ENCODE measurements around the gene HPS3. TPM values are rescaled to one million over a fixed set of nuclear protein-coding genes. Genes with fewer than 3 reads are reported as not detected.
"Not testable (repeated sequence)": the region's sequence is repeated elsewhere in the genome, so short reads cannot be mapped to it uniquely, and the experiment has no call there.

HPS3 gene
- total RNA-seq, 2 experiments from 2014 or later = 33.0 to 33.7 TPM

GRCh38 chr3:149097987-149098386 is 31.5 kb upstream of the HPS3 start:
- DNase-seq; H3K27ac Mint-ChIP-seq; H3K4me3 Mint-ChIP-seq; CTCF ChIA-PET; H3K4me1 Mint-ChIP-seq; POLR2A ChIA-PET; H3K9me3 Mint-ChIP-seq; H3K36me3 Mint-ChIP-seq (ENCODE audit: low read depth): not testable (repeated sequence)
- H3K27me3 Mint-ChIP-seq = peaks cover 12% of the 10 kb centered on the region

DNA sequence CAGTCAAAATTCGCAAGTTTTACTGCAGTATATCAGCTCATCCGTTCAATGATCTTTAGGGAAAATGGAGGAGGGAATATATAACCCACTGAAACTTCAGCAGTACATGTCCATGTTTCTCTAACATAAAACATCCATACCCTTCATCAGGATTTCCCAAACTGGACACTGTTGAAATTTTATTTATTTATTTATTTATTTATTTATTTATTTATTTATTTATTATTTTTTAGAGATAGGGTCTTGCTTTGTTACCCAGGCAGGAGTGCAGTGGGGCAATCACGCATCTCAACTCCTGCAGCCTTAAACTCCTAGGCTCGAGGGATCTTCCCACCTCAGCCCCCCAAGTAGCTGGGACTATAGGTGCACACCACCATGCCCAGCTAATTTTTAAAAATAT is 28.3 kb upstream of the HPS3 start:
- H3K27ac Mint-ChIP-seq = no peak overlapping the region
- ChIA-PET POLR2A (no interaction called here), CTCF (no interaction called here)
- H3K27me3 Mint-ChIP-seq = peaks cover 21% of the 10 kb centered on the region
- no peaks in the 10 kb centered on the region for H3K4me1 Mint-ChIP-seq
- no peak overlapping the region for H3K4me3 Mint-ChIP-seq
- peaks cover 5% of the 10 kb centered on the region for H3K9me3 Mint-ChIP-seq
- no peaks in the 10 kb centered on the region for H3K36me3 Mint-ChIP-seq (ENCODE audit: low read depth)
- no peak for DNase-seq

DNA sequence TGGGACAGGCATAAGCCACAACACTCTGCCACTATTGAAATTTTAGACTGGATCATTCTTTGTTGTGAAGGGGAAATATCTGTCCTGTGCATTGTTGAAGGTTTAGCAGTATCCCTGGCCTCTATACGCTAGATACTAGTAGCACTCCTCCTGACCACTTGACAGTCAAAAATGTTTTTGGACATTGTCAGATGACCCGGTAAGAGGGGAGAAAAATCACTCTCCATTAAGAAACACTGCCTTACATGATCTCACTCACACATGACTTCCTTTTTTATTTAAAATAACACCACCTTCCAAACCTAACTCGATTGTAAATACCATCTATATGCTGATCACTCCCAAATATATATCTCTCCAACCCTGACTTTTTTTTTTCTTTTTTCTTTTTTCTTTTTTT is 27.8 kb upstream of the HPS3 start:
- H3K4me1 Mint-ChIP-seq = no peaks in the 10 kb centered on the region
- H3K4me3 Mint-ChIP-seq = no peak overlapping the region
- peaks cover 6% of the 10 kb centered on the region for H3K9me3 Mint-ChIP-seq
- POLR2A ChIA-PET = no interaction called here
- peaks cover 24% of the 10 kb centered on the region for H3K27me3 Mint-ChIP-seq
- no peak overlapping the region for H3K27ac Mint-ChIP-seq
- CTCF ChIA-PET = no interaction called here
- DNase-seq = no peak
- no peaks in the 10 kb centered on the region for H3K36me3 Mint-ChIP-seq (ENCODE audit: low read depth)

GRCh38 chr3:149104484-149104883 is 25.0 kb upstream of the HPS3 start:
- no peak overlapping the region for H3K27ac Mint-ChIP-seq
- H3K36me3 Mint-ChIP-seq (ENCODE audit: low read depth) = no peaks in the 10 kb centered on the region
- POLR2A ChIA-PET = no interaction called here
- peaks cover 6% of the 10 kb centered on the region for H3K9me3 Mint-ChIP-seq
- no peak overlapping the region for H3K4me3 Mint-ChIP-seq
- DNase-seq = no peak
- no peaks in the 10 kb centered on the region for H3K4me1 Mint-ChIP-seq
- CTCF ChIA-PET = no interaction called here
- H3K27me3 Mint-ChIP-seq = peaks cover 27% of the 10 kb centered on the region

DNA sequence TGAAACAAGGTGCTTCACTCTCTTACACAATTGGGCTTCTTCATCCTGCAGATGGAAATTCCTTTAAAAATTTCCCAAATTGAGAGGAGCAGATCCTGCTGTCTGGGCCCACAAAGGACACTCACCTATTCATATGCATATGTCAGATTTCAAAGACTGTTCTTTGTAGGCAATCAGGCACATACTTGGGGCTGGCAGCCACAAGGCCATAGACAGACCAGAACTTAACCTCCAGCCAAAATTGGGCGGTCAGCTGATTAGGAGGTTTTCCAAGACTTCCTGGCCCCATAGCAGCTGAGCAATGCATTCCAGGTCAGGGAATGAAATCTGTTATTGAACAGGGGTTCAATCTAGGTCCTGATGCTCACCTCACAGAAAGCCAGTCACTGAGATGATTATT is 15.0 kb upstream of the HPS3 start:
- no peak for DNase-seq
- no peaks in the 10 kb centered on the region for H3K27me3 Mint-ChIP-seq
- no peaks in the 10 kb centered on the region for H3K4me1 Mint-ChIP-seq
- H3K27ac Mint-ChIP-seq = no peak overlapping the region
- no peaks in the 10 kb centered on the region for H3K36me3 Mint-ChIP-seq (ENCODE audit: low read depth)
- no peak overlapping the region for H3K4me3 Mint-ChIP-seq
- H3K9me3 Mint-ChIP-seq = no peaks in the 10 kb centered on the region
- ChIA-PET POLR2A (no interaction called here), CTCF (no interaction called here)

DNA sequence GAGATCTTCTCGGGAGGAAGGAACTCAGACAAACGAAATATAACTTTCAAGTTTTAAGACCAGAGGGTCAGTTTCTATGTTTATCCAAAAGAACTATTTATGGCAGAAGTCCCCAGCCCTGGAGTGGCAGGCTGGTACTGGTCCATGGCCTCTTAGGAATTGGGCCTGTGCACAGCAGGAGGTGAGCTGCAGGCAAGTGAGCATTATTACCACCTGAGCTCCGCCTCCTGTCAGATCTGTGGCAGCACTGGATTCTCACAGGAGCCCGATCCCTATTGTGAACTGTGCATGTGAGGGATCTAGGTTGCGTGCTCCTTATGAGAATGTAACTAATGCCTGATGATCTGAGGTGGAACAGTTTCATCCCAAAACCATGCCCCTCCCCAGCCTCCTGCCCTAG is 14.3 kb upstream of the HPS3 start:
- H3K27me3 Mint-ChIP-seq = no peaks in the 10 kb centered on the region
- CTCF ChIA-PET = no interaction called here
- no peak for DNase-seq
- no peak overlapping the region for H3K27ac Mint-ChIP-seq
- POLR2A ChIA-PET = no interaction called here
- H3K36me3 Mint-ChIP-seq (ENCODE audit: low read depth) = no peaks in the 10 kb centered on the region
- H3K9me3 Mint-ChIP-seq = no peaks in the 10 kb centered on the region
- no peak overlapping the region for H3K4me3 Mint-ChIP-seq
- H3K4me1 Mint-ChIP-seq = no peaks in the 10 kb centered on the region

GRCh38 chr3:149118724-149119123 is 10.7 kb upstream of the HPS3 start:
- H3K9me3 Mint-ChIP-seq = no peaks in the 10 kb centered on the region
- H3K4me3 Mint-ChIP-seq = no peak overlapping the region
- no peaks in the 10 kb centered on the region for H3K36me3 Mint-ChIP-seq (ENCODE audit: low read depth)
- ChIA-PET CTCF (interaction anchor here (0.5 to 5.1 kb wide), 5 partner anchors 12 to 159 kb away, joined by 3 to 96 read pairs (median 17); partner anchors contain the start of gene HPS3), POLR2A (interaction anchor here (2.1 kb wide), 1 partner anchor 157 kb away, joined by 7 read pairs; no protein-coding TSS in a partner anchor)
- no peaks in the 10 kb centered on the region for H3K4me1 Mint-ChIP-seq
- H3K27ac Mint-ChIP-seq = no peak overlapping the region
- no peak for DNase-seq
- no peaks in the 10 kb centered on the region for H3K27me3 Mint-ChIP-seq

DNA sequence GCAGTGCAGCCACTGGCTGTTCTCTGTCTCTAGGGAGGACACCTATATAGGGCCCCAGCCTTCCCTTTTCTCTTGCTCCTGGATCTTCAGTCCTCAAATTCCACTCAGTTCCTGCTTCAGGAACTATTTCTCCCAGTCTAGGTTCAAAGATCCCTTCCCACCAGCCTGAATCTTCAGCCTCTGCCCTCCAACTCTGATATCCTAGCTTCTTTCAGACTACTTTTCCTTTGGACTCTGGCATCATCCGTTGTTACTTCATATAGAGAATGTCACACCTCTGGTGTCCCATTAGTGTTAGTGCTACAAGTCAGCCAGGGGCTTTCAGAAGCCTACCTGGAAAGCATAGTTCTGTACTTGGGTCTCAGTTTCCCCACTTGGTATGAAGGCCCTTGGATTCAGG is 10.0 kb upstream of the HPS3 start:
- CTCF ChIA-PET = interaction anchor here (1.3 to 5.1 kb wide), 10 partner anchors 11 to 233 kb away, joined by 3 to 96 read pairs (median 11); partner anchors contain the start of gene HPS3
- Mint-ChIP-seq H3K4me3 (no peak overlapping the region), H3K9me3 (no peaks in the 10 kb centered on the region)

DNA sequence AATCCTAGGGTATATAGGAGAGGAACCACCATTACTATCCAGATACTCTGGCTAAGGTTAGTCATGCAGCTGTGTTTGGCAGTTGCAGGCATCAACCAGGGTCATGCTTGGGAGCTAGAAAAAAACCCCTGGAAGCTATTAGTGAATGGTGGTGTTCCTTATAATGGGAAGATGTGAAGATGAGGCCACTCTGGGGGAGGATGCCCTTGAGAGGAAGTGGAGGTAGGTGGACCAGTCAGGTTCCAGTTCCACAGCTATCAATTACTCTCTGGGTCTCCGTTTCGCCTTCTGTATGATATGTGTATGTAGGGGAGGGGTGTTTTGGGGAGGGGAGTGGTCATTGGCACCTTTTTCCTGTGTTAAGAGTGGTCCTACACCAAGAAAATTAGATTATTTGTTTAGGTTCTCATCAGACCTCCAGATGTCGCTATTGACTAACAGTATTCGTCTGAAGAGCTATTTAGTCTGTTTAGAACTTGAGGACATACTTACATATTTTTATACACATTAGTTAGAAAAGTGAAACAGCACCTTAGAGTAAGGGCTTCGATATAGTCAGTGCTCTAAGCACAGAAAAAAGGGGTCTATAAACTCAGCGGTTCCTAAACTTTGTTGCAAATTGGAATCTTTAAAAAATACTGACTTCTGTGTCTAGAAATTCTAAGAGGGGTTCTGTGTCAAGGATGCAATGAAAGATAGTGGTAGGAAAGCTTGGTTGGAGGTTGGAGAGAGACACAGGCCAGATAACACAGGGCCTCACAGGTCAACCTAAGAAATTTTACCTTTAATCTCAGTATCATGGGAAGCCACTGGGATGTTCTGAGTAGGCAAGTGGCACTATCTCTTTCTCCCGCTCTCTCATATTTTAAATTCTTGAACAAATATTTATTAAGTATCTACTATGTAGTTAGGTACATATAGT is 9.1 kb upstream of the HPS3 start:
- Mint-ChIP-seq H3K4me1 (no peaks in the 10 kb centered on the region), H3K9me3 (no peaks in the 10 kb centered on the region), H3K27me3 (peaks cover 7% of the 10 kb centered on the region), H3K4me3 (no peak overlapping the region), H3K27ac (no peak overlapping the region), H3K36me3 (ENCODE audit: low read depth) (no peaks in the 10 kb centered on the region)
- DNase-seq = no peak
- POLR2A ChIA-PET = interaction anchor here (0.8 to 2.1 kb wide), 3 partner anchors 10 to 155 kb away, joined by 3 to 7 read pairs (median 3); no protein-coding TSS in a partner anchor
- CTCF ChIA-PET = interaction anchor here (0.6 to 5.1 kb wide), 20 partner anchors 10 to 631 kb away, joined by 3 to 96 read pairs (median 4); partner anchors contain the start of genes HPS3 and TM4SF18

More for the DNA sequence above, 10.0 kb upstream of the HPS3 start:
- DNase-seq = no peak
- Mint-ChIP-seq H3K36me3 (ENCODE audit: low read depth) (no peaks in the 10 kb centered on the region), H3K27me3 (peaks cover 4% of the 10 kb centered on the region), H3K4me1 (no peaks in the 10 kb centered on the region), H3K27ac (no peak overlapping the region)
- POLR2A ChIA-PET = interaction anchor here (2.1 kb wide), 1 partner anchor 156 kb away, joined by 7 read pairs; no protein-coding TSS in a partner anchor

DNA sequence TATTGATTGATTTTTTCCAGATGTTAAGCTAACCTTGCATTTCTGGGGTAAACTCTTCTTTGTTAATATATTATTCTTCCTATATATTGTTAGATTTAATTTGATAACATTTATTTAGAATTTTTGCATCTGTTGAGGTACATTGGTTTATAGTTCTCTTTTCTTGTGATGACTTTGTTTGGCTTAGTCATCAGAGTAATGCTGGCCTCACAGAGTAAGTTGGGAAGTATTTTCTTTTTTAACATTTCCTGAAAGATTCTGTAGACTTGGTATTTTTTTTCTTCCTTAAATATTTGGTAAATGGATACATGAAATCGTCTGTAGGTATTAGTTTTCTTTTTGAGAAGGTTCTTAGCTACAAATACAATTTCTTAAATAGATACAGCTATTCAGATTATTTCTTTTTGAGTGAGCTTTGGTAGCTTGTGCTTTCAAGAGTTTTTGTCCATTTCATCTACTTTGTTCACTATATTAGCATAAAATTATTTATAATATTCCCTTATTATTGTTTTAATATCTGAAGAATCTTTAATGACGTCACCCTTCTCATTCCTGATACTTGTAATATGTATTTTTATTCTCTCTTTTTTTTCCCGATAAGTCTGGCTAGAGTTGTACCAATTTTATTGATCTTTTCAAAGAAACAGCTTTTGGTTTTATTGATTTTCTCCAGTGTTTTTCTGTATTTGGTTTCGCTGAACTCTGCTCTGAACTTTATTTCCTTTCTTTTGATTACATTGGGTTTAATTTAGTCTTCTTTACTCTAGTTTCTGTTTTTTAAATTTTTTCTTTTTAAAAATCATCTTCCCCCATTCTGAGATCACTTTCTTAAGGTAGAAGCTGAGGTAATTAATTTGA is 6.5 kb upstream of the HPS3 start:
- CTCF ChIA-PET = interaction anchor here (1.0 to 5.1 kb wide), 4 partner anchors 150 to 1467 kb away, joined by 3 to 96 read pairs (median 4); no protein-coding TSS in a partner anchor
- Mint-ChIP-seq H3K4me1 (no peaks in the 10 kb centered on the region), H3K4me3 (no peak overlapping the region), H3K9me3 (no peaks in the 10 kb centered on the region), H3K36me3 (ENCODE audit: low read depth) (no peaks in the 10 kb centered on the region), H3K27ac (no peak overlapping the region), H3K27me3 (peaks cover 17% of the 10 kb centered on the region)
- POLR2A ChIA-PET = no interaction called here
- no peak for DNase-seq

DNA sequence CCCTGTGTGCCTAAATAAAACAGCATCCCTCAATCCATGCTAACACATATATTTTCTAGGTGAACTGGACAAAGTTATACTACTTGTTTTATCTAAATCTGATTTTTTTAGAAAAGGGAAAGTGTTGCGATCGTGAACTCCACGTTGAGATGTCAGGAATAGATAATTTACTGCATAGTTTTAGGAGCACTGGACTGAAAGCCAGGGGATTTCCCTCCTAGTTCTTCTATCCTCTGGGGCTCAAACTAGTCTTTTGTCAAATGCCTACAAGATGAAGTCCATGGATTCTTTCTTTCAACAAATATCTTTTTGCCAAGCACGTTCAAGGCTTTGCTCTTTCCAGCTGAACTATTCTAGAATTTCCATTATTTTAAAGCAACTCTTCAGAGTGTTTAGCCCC is 617 bp upstream of the HPS3 start:
- ChIA-PET POLR2A (interaction anchor here (0.8 to 2.2 kb wide), 6 partner anchors 17 to 149 kb away, joined by 3 to 20 read pairs (median 3); partner anchors contain the start of gene GYG1), CTCF (interaction anchor here (1.2 to 3.8 kb wide), 2 partner anchors 9 to 18 kb away, joined by 4 to 27 read pairs; no protein-coding TSS in a partner anchor)
- DNase-seq = no peak

DNA sequence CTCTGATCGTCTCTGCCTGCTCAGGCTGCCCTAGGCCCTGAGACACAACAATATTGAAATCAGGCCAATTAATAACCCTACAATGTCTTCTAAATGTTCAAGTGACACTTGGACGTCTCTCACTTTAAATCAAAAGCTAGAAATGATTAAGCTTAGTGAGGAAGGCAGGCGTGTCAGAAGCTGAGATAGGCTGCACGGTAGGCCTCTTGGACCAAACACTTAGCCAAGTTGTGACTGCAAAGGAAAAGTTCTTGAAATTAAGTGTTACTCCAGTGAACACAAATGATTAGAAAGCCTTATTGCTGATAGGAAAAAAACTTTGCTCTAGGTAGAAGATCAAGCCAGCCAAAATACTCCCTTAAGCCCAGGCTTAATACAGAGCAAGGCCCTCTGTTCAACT is 2.2 kb downstream of the HPS3 start:
- Mint-ChIP-seq H3K4me1 (peaks cover 36% of the 10 kb centered on the region), H3K27ac (no peak overlapping the region), H3K9me3 (no peaks in the 10 kb centered on the region), H3K4me3 (peak overlapping the region; percentile 56), H3K36me3 (ENCODE audit: low read depth) (peaks cover 14% of the 10 kb centered on the region), H3K27me3 (peaks cover 6% of the 10 kb centered on the region)
- ChIA-PET POLR2A (interaction anchor here (0.6 to 0.8 kb wide), 2 partner anchors 9 to 11 kb away, joined by 3 to 4 read pairs; no protein-coding TSS in a partner anchor), CTCF (interaction anchor here (3.8 kb wide), 1 partner anchor 11 kb away, joined by 27 read pairs; no protein-coding TSS in a partner anchor)
- DNase-seq = no peak

More for the DNA sequence above, 617 bp upstream of the HPS3 start:
- H3K9me3 Mint-ChIP-seq = no peaks in the 10 kb centered on the region
- H3K27ac Mint-ChIP-seq = peak overlapping the region; percentile 65
- peaks cover 36% of the 10 kb centered on the region for H3K4me1 Mint-ChIP-seq
- H3K4me3 Mint-ChIP-seq = peak overlapping the region; percentile 93
- peaks cover 20% of the 10 kb centered on the region for H3K27me3 Mint-ChIP-seq
- H3K36me3 Mint-ChIP-seq (ENCODE audit: low read depth) = peaks cover 14% of the 10 kb centered on the region

DNA sequence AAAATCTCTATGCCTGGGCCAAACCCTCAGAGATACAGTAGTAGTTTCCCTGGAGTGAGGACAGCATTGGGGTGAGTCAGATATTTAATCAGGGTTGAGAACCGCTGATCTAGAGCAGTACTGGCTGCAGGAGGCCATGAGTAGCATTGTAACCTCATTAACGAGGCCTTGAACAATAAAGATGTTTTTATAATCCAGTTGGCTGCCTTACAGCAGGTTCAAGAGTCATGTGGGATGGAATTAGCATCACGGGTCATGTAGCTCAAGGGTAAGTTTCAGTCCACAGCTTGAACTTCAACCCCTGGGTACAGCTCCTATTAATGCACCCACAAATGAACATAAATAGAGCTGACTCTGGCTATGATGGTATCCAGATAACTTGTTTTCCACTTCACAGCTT is 5.1 kb downstream of the HPS3 start:
- CTCF ChIA-PET = no interaction called here
- Mint-ChIP-seq H3K36me3 (ENCODE audit: low read depth) (peaks cover 14% of the 10 kb centered on the region), H3K27ac (no peak overlapping the region), H3K27me3 (no peaks in the 10 kb centered on the region), H3K4me3 (no peak overlapping the region), H3K4me1 (peaks cover 28% of the 10 kb centered on the region), H3K9me3 (no peaks in the 10 kb centered on the region)
- POLR2A ChIA-PET = no interaction called here
- DNase-seq = no peak

Measured in activated CD4-positive, alpha-beta memory T cell treated with anti-CD3 and anti-CD28 coated beads, Interleukin-2, amount 10 ng/mL, durations not matched to agents 7 days and 5 days (primary cell).